Activated B cell treated with CpG ODN at 0.5 μM for 24 hours (primary cell): ENCODE data around the gene LHX2. TPM values are rescaled to one million over a fixed set of nuclear protein-coding genes. Genes with fewer than 3 reads are reported as not detected.
A peak's percentile ranks its signal among the peaks of the same experiment; 100 is the strongest.

Source experiments
- ATAC-seq: fragments of 200-7000 bp; cut with Tn5 transposase; one replicate; pipeline ENCODE4 v1.10.0; 2021; ENCODE audit warnings: low read depth, mild to moderate bottlenecking, moderate library complexity
- CTCF ChIA-PET: fragments of 350-600 bp; sonication (Branson Sonifier 250); formaldehyde crosslinking; loops from one replicate; lab custom pipeline; 2021; ENCODE audit warnings: antibody characterized with exemption; lab: Charles Lee
- POLR2A ChIA-PET: fragments of 350-600 bp; sonication (Branson Sonifier 250); formaldehyde crosslinking; loops from one replicate; lab custom pipeline; 2021; ENCODE audit warnings: antibody characterized with exemption; lab: Charles Lee
- DNase-seq: peaks from one replicate; pipeline ENCODE4 v3.0.0; 2022
- H3K27ac Mint-ChIP-seq: one replicate; pipeline ENCODE4 v1.8.0; 2020; ENCODE audit warnings: mixed read lengths
- H3K27me3 Mint-ChIP-seq: one replicate; pipeline ENCODE4 v1.8.0; 2021; ENCODE audit warnings: mixed read lengths
- H3K36me3 Mint-ChIP-seq: one replicate; pipeline ENCODE4 v1.8.0; 2021; ENCODE audit warnings: low read depth, mixed read lengths
- H3K4me1 Mint-ChIP-seq: one replicate; pipeline ENCODE4 v1.8.0; 2021; ENCODE audit warnings: mixed read lengths
- H3K4me3 Mint-ChIP-seq: one replicate; pipeline ENCODE4 v1.8.0; 2020; ENCODE audit warnings: mild to moderate bottlenecking, mixed read lengths
- H3K9me3 Mint-ChIP-seq: one replicate; pipeline ENCODE4 v1.8.0; 2020; ENCODE audit warnings: mixed read lengths
- intact Hi-C: fragments of 100-400 bp; cut with micrococcal nuclease; formaldehyde crosslinking; loops from one replicate; pipeline ENCODE4 v1.15.1; 2024
- total RNA-seq: library from RNA; stranded (reverse); gene quantifications from 2 replicates; pipeline ENCODE4 v1.2.3, GENCODE V29; 2022
- TF ChIP-seq, protein P1 (sequence below): fragments of 200-600 bp; IDR thresholded peaks from one replicate; pipeline ENCODE4 v1.8.0; 2022; ENCODE audit warnings: antibody characterized with exemption, mild to moderate bottlenecking

Gene LHX2
- total RNA-seq, 1 donor from 2014 or later = not detected

GRCh38 chr9:124003636-124004349, 7.8 kb upstream of the LHX2 start:
- H3K27me3 Mint-ChIP-seq = peaks cover 83% of the 10 kb centered on the region
- no peaks in the 10 kb centered on the region for H3K36me3 Mint-ChIP-seq
- ATAC-seq (no peak), DNase-seq (no peak)
- H3K4me3 Mint-ChIP-seq = no peak overlapping the region
- ChIA-PET POLR2A (no interaction called here), CTCF (interaction anchor here (0.8 to 1.8 kb wide), 2 partner anchors 37 to 105 kb away, joined by 3 to 4 read pairs; no protein-coding TSS in a partner anchor)
- peaks cover 33% of the 10 kb centered on the region for H3K4me1 Mint-ChIP-seq
- no peak overlapping the region for H3K27ac Mint-ChIP-seq
- intact Hi-C loops = loop anchor here (10.0 kb wide), 2 partner anchors 261 to 291 kb away; no protein-coding TSS in a partner anchor
- TF ChIP-seq, protein P1, sequence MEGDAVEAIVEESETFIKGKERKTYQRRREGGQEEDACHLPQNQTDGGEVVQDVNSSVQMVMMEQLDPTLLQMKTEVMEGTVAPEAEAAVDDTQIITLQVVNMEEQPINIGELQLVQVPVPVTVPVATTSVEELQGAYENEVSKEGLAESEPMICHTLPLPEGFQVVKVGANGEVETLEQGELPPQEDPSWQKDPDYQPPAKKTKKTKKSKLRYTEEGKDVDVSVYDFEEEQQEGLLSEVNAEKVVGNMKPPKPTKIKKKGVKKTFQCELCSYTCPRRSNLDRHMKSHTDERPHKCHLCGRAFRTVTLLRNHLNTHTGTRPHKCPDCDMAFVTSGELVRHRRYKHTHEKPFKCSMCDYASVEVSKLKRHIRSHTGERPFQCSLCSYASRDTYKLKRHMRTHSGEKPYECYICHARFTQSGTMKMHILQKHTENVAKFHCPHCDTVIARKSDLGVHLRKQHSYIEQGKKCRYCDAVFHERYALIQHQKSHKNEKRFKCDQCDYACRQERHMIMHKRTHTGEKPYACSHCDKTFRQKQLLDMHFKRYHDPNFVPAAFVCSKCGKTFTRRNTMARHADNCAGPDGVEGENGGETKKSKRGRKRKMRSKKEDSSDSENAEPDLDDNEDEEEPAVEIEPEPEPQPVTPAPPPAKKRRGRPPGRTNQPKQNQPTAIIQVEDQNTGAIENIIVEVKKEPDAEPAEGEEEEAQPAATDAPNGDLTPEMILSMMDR = no peak
- no peaks in the 10 kb centered on the region for H3K9me3 Mint-ChIP-seq

- Mint-ChIP-seq H3K27me3 (peaks cover 85% of the 10 kb centered on the region), H3K9me3 (no peaks in the 10 kb centered on the region), H3K36me3 (no peaks in the 10 kb centered on the region), H3K4me1 (peaks cover 36% of the 10 kb centered on the region), H3K27ac (no peak overlapping the region), H3K4me3 (no peak overlapping the region)
- CTCF ChIA-PET = interaction anchor here (1.8 kb wide), 1 partner anchor 36 kb away, joined by 4 read pairs; no protein-coding TSS in a partner anchor
- intact Hi-C loops = loop anchor here (10.0 kb wide), 2 partner anchors 260 to 290 kb away; no protein-coding TSS in a partner anchor
- POLR2A ChIA-PET = interaction anchor here (1.5 kb wide), 1 partner anchor 12 kb away, joined by 3 read pairs; no protein-coding TSS in a partner anchor
- TF ChIP-seq, protein P1 = no peak
- no peak for DNase-seq
- ATAC-seq = no peak
Observed at GRCh38 chr9:124004593-124004992, 7.0 kb upstream of the LHX2 start.

- Mint-ChIP-seq H3K4me1 (peaks cover 42% of the 10 kb centered on the region), H3K36me3 (no peaks in the 10 kb centered on the region), H3K4me3 (no peak overlapping the region), H3K27ac (no peak overlapping the region), H3K9me3 (peaks cover 2% of the 10 kb centered on the region), H3K27me3 (peaks cover 91% of the 10 kb centered on the region)
- ChIA-PET CTCF (interaction anchor here (1.8 kb wide), 1 partner anchor 35 kb away, joined by 4 read pairs; no protein-coding TSS in a partner anchor), POLR2A (interaction anchor here (1.5 kb wide), 1 partner anchor 11 kb away, joined by 3 read pairs; no protein-coding TSS in a partner anchor)
- intact Hi-C loops = loop anchor here (10.0 kb wide), 2 partner anchors 260 to 290 kb away; no protein-coding TSS in a partner anchor
- TF ChIP-seq, protein P1 = no peak
- no peak for DNase-seq
- no peak for ATAC-seq
Observed at GRCh38 chr9:124005029-124005771, 6.4 kb upstream of the LHX2 start.

DNA sequence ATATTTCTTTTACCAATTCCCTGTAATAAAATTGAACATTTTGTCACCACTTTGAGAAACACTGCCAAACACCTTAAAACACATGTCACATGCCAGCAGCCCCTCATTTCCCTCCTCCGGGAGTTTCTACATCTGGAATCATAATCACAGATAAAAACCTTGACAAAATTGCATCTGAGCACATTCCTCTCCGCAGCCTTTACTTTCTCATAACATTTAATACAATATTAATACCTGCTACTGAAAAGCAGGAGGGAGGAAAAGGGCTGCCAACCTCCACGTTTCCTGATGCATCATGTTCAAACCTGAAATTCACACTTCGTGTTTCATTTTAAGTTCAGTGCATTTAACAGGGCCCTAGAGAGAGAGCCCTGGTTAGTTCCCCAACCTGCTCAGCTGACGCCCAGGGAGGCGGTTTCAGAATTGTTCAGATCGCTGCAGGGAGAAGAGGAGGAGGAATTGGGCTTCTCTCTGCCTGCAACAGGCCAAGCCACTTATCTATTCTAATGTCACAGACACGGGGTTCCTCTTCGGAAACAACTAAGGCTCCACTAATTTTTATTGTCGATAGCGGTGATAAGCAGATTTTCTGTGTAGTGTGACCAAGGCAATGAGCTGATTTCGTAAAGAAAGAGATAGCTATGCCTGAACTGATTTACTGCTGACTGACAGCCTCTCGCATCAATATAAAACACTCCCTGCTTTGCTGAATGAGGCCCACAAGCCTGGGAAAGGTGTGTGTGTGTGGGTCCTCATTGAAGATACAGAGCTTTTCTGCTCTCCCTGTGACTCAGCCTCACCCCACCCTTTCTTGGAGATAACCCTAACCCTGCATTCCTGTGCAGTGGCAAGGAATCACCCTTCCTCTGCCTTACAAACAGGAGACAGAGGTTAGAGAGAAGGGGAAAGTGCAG, 4.9 kb upstream of the LHX2 start:
- TF ChIP-seq, protein P1 = no peak
- Mint-ChIP-seq H3K27ac (peak overlapping the region; percentile 46), H3K4me3 (peak overlapping the region; percentile 28), H3K9me3 (peaks cover 2% of the 10 kb centered on the region), H3K27me3 (peaks cover 83% of the 10 kb centered on the region), H3K4me1 (peaks cover 43% of the 10 kb centered on the region), H3K36me3 (no peaks in the 10 kb centered on the region)
- no peak for DNase-seq
- intact Hi-C loops = loop anchor here (1.0 to 10.0 kb wide), 4 partner anchors 9 to 288 kb away; no protein-coding TSS in a partner anchor
- ChIA-PET CTCF (no interaction called here), POLR2A (no interaction called here)
- ATAC-seq = peak; percentile 33
